Right cardiac atrium (tissue), 5 donors: Measurements from ENCODE around the gene SIRT7. TPM values are rescaled to one million over a fixed set of nuclear protein-coding genes. Genes with fewer than 3 reads are reported as not detected.

Experiments
- ATAC-seq, 2 donors: fragments of 200-7000 bp; cut with Tn5 transposase; one replicate each; pipeline versions ENCODE4 v1.8.0 to v1.9.1; 2020; ENCODE audit warnings: moderate library complexity in 2 of 2, mild to moderate bottlenecking in 1 of 2
- DNase-seq, 3 donors: peaks; one replicate each; pipeline ENCODE4 v3.0.0-alpha.2; 2020
- H3K27ac ChIP-seq: one replicate; pipeline ENCODE4 v1.5.1; 2013; ENCODE audit warnings: mild to moderate bottlenecking, low read length, control low read depth, moderate library complexity
- H3K27me3 ChIP-seq: one replicate; pipeline ENCODE4 v1.6.1; 2013; ENCODE audit not compliant: control insufficient read depth, insufficient read depth
- H3K4me1 ChIP-seq: one replicate; pipeline ENCODE4 v1.6.1; 2013; ENCODE audit warnings: low read length; ENCODE audit not compliant: control insufficient read depth, insufficient read depth
- H3K4me3 ChIP-seq: one replicate; pipeline ENCODE4 v1.5.1; 2013; ENCODE audit warnings: low read length, control low read depth
- H3K9me3 ChIP-seq: one replicate; pipeline ENCODE4 v1.6.1; 2013; ENCODE audit warnings: low read length; ENCODE audit not compliant: control insufficient read depth
- WGBS: extraction: QIAGEN DNeasy Blood & Tissue Kit; methylation state at CpG from one replicate; pipeline ENCODE4 v1.1.7; 2013; 5-methylcytosine and 5-hydroxymethylcytosine counted together
- intact Hi-C, 4 donors: fragments of 100-400 bp; cut with DNase I; formaldehyde crosslinking; loops; one replicate each; pipeline versions ENCODE4 v1.11.0 to v1.14.0; 2022 to 2023
- polyA plus RNA-seq: library from polyadenylated mRNA; stranded (reverse); fragments of 200-250 nt; gene quantifications from one replicate; pipeline ENCODE4 v1.2.3, GENCODE V29; 2013
- total RNA-seq, 4 donors: library from RNA; stranded (reverse); fragmentation: NEBNext Ultra II Directional; extraction: Animal tissue kit (Norgen Biotek cat#: 25700); gene quantifications; one replicate each; pipeline ENCODE4 v1.2.1, GENCODE V29; 2021
- donor health status: healthy with polysubstance abuse.
- donor health status: DM: no; HTN: yes; CAD: no.
- donor health status: DM: no; HTN: no; CAD: no.
- donor health status: DM: no; HTN: yes; CAD: no; lungs with severe emphysema.
- donor health status: DM: yes; HTN: yes; CAD: no.

SIRT7 gene
- total and polyA plus RNA-seq, 5 donors = 7.3 to 10.1 (median 8.3) TPM

DNA sequence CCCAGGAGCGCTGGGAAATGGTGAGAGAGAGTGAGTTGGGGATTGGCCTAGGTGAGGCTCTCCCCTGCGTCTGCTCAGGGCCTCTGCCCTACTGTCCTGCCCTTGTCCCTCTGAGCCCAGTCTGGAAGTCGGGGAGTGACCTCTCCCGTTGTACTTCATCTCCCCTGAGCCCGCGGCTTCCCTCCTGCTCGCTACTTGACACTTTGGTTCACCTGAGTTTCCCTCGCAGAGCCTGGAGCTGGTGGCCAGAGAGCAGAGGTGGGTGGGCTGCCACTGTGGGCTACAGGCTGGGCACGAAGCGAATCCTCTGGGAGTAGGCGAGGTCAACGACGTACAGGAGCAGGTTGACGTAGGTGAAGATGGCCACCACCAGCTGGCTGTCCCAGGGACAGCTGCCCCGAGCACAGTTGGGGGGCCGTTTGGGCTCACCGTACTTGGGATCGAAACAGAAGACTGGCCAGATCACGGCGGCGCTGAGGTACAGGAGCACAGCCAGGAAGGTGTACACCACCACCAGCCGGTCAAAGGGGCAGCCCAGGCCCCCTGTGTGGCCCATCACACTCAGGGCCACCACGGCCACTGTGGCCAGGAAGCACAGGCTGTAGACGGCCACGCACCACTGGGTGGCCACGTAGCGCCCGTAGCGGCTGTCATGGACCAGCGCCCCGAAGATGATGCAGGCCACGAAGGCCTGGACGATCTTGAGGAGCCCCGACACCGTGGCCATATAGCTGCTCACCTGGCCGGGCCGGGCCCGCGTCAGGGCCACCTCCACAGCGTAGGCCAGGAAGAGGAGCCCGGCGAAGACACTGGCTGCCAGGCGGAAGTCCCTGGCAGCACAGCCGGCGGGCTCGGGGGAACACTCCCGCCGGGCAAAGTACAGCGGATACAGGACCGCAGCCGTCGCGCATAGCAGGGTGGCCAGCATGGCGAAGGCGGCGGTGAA lies 22.8 kb upstream of the SIRT7 start:
- Histone ChIP-seq H3K4me1 (no peaks in the 10 kb centered on the region), H3K4me3 (no peak overlapping the region), H3K27me3 (no peaks in the 10 kb centered on the region), H3K27ac (no peak overlapping the region), H3K9me3 (no peaks in the 10 kb centered on the region)
- no peak for ATAC-seq
- intact Hi-C loops = no loop called here
- peak in 2 of 3 donors; percentile 49 to 68 for DNase-seq
- WGBS = 90% methylated on average over 56 of the region's 56 CpGs

DNA sequence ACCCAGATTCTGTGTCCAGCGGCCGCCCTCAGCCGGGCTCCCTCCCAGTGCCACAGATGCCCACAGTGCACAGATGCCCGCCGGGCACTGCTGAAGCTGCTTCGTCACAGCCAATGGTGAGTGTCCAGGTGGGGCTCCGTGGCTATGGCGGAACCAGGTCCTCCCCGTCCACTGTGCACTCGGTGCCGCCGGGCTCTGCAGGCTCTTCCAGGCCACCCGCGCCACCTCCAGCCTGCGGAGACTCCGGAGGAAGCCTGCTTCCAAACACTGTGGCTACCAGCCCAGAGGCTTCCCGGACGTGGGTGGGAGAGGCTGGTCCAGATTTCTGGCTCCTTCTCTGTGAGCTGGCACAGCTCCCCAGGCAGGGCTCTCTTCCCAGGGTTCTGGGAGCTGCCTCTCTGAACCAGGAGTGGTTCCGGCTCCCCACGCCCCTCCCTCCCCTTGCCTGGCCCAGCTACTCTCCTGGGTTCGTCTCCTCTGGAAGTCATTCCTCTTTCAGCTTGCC lies 22.0 kb upstream of the SIRT7 start:
- Histone ChIP-seq H3K27me3 (no peaks in the 10 kb centered on the region), H3K9me3 (no peaks in the 10 kb centered on the region), H3K27ac (no peak overlapping the region), H3K4me3 (no peak overlapping the region), H3K4me1 (no peaks in the 10 kb centered on the region)
- WGBS = 68% methylated on average over 21 of the region's 21 CpGs
- ATAC-seq = peak; percentile 34 to 73
- intact Hi-C loops = no loop called here
- DNase-seq = peak; percentile 87 to 95 (median 95)

DNA sequence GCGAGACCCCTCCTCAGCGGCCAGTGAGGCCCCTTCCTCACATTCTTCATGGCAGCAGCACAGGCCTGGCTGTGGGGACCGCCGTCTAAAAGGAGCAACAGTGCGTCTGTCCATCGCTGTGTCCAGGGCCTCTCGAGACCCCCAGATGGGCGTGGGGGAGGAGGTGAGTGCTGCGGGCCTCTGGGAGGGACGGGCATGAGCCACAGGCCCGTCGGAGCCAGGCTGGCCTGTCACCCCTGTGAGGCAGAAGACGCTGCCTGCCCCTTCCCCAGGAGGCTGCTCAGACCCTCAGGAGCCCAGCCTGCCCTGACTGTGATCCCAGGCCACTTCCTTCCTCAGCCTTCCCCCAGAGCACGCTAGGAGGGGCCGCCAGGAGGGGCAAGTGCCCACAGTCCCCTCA lies 21.2 kb upstream of the SIRT7 start:
- intact Hi-C loops = no loop called here
- Histone ChIP-seq H3K27ac (no peak overlapping the region), H3K4me3 (no peak overlapping the region), H3K9me3 (no peaks in the 10 kb centered on the region), H3K4me1 (no peaks in the 10 kb centered on the region), H3K27me3 (no peaks in the 10 kb centered on the region)
- DNase-seq (peak in 1 of 3 donors; percentile 62), ATAC-seq (no peak)
- 66% methylated on average over 15 of the region's 15 CpGs for WGBS

DNA sequence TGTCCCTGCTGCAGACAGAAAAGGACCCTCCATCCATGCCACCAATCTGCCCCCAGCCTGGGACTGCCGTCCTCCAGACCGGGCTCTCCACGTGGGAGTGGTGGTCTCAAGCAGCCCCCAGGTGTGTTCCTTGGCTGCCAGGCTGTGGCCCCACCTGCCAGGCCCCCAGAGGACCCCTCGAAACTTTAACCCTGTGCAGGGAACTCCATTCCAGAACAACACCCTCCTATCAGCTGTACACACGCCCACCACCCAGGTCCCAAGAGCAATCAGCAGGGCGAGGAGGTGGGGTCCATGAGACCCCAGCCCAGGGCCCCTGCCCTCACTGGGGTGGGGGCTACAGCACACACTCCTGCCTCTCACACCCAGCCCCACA lies 17.7 kb upstream of the SIRT7 start:
- ATAC-seq = no peak
- H3K4me1 ChIP-seq = no peaks in the 10 kb centered on the region
- 88% methylated on average over 6 of the region's 6 CpGs for WGBS

DNA sequence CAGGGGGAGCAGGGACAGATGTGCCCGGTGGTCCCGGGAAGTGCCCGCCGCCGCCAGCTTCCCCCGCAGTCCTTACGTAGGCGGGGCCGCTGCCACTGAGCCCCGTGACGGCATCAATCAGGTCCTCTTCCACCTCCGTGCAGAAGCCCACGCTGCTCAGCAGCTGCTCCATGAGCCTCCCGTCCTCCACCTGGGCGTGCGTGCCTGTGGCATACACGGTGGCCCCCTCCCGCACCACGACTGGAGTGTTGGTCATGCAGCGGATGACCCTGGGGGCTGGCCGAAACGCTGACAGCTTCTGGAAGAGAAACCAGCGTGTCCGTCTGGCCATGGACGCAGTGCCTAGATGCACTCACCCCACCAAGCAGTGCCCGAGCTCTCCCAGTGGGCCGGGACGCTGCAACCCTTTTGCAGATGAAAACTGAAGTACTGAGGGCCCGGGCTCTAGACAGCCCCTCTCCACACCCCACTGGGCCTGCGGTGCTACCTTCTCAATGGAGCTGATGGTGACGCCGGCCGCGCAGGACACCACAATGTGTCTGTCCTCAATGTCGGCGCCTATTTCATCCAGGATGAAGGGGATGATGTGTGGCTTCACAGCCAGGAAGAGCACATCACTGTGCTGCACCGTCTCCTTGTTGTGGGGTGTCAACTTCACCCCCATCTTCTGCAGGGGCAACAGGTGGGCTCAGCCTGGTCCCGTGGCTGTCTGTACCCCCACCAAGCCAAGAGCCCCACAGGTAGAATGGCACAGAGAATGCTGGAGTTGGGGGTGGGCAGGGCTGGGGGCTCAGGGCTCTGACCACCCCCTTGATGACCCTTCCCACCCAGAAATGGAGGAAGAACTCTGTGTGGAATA lies 17.1 kb upstream of the SIRT7 start:
- 92% methylated on average over 38 of the region's 38 CpGs for WGBS

More for the DNA sequence above, 17.7 kb upstream of the SIRT7 start:
- no peak for DNase-seq
- H3K4me3 ChIP-seq = no peak overlapping the region
- H3K9me3 ChIP-seq = no peaks in the 10 kb centered on the region
- no peaks in the 10 kb centered on the region for H3K27me3 ChIP-seq
- no peak overlapping the region for H3K27ac ChIP-seq
- intact Hi-C loops = no loop called here

DNA sequence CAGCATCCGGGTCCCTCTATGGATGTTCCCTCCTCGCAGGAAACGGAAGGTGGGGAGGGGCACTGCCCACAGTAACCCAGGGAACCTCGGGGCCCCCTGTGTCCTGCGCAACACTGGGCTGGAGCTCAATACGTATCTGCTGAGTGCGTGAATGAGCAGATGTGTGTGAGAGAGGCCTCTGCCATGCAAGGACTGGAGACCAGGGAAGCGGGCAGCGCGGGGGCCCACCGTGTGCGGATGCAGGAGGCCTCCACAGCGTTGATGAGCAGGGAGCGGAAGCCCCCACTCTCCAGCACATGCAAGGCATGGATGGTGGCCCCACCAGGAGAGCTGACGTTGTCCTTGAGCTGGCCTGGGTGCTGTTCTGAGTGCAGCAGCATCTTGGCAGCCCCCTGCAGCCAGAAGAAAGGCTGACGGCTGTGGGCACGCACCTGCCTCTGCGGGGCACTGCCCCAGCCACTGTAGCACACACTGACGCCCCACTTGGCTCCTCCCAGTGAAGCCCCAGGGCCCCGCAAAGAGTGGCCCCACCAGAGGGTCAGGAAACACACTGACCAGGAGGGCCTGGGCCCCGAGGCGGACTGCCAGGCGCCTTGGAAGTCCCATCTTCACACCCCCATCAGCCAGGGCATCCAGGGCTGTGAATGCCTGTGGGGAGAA lies 16.3 kb upstream of the SIRT7 start:
- Histone ChIP-seq H3K4me1 (no peaks in the 10 kb centered on the region), H3K27me3 (no peaks in the 10 kb centered on the region), H3K27ac (no peak overlapping the region), H3K9me3 (no peaks in the 10 kb centered on the region), H3K4me3 (no peak overlapping the region)
- intact Hi-C loops = no loop called here
- ATAC-seq (no peak), DNase-seq (peak in 1 of 3 donors; percentile 56)
- 86% methylated on average over 23 of the region's 23 CpGs for WGBS

More for the DNA sequence above, 17.1 kb upstream of the SIRT7 start:
- Histone ChIP-seq H3K9me3 (no peaks in the 10 kb centered on the region), H3K4me1 (no peaks in the 10 kb centered on the region), H3K4me3 (no peak overlapping the region), H3K27me3 (no peaks in the 10 kb centered on the region), H3K27ac (no peak overlapping the region)
- ATAC-seq (no peak), DNase-seq (no peak)
- intact Hi-C loops = no loop called here

DNA sequence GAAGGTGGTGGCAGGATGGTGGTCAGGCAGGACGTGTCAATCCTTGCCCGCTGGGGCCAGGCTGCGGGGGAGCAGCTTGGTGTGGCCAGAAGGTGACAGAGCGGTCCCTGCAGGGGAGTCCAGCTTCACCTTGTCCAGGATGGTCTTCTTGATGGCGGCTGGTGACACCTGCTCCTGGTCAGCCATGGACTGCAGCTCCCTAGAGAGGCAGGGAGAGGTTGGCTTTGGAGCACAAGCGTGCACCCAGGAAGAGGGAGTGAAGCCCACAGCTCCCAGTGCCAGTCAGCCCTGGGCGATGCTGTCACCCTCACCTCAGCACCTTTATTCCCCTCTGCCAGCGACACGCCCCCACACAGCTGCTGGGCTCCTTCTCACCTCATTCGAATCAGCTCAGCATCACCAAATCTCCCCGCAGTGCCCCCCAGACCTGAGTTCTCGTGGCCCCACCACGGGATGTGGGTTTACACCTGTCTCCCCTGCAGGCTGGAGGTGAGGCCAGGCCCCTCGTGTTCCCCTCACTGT lies 15.3 kb upstream of the SIRT7 start:
- no peaks in the 10 kb centered on the region for H3K27me3 ChIP-seq
- ATAC-seq (no peak), DNase-seq (peak in 2 of 3 donors; percentile 28 to 50)
- H3K4me1 ChIP-seq = no peaks in the 10 kb centered on the region
- no peak overlapping the region for H3K4me3 ChIP-seq
- H3K27ac ChIP-seq = no peak overlapping the region
- WGBS = 87% methylated on average over 14 of the region's 14 CpGs
- intact Hi-C loops = no loop called here
- no peaks in the 10 kb centered on the region for H3K9me3 ChIP-seq

DNA sequence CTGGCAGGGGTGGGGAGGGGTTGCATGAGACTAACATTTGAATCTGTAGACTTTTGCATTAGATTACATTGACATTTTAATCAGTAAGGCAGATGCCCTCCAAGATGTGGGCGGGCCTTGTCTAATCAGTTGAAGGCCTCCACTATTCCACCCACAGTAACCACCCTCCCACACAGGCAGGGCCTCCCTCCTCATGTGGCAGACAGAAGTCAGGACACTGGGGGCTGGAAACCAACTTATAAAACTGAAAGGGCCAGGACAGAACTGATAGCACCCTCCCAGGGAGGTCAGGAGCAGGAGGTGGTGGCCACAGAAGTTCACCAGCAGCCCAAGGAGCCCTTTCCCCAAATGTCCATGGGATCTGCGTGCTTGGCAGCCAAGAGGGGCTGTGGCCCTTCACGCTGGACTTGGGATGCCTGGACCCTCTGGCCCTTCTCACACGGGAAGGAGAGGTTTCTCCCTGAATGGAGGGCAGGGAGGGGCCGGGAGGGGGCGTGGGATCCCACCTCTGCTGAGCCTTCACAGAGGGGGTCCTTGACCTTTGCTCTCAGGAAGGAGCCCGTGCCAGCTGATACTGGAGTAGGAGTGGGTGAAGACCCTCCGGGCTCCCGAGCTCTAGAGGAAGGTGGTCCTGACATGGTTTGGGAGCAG lies 14.5 kb upstream of the SIRT7 start:
- Histone ChIP-seq H3K4me1 (no peaks in the 10 kb centered on the region), H3K4me3 (no peak overlapping the region), H3K9me3 (no peaks in the 10 kb centered on the region), H3K27me3 (no peaks in the 10 kb centered on the region), H3K27ac (no peak overlapping the region)
- ATAC-seq = no peak
- intact Hi-C loops = no loop called here
- WGBS = 80% methylated on average over 9 of the region's 9 CpGs
- DNase-seq = peak in 1 of 3 donors; percentile 47

DNA sequence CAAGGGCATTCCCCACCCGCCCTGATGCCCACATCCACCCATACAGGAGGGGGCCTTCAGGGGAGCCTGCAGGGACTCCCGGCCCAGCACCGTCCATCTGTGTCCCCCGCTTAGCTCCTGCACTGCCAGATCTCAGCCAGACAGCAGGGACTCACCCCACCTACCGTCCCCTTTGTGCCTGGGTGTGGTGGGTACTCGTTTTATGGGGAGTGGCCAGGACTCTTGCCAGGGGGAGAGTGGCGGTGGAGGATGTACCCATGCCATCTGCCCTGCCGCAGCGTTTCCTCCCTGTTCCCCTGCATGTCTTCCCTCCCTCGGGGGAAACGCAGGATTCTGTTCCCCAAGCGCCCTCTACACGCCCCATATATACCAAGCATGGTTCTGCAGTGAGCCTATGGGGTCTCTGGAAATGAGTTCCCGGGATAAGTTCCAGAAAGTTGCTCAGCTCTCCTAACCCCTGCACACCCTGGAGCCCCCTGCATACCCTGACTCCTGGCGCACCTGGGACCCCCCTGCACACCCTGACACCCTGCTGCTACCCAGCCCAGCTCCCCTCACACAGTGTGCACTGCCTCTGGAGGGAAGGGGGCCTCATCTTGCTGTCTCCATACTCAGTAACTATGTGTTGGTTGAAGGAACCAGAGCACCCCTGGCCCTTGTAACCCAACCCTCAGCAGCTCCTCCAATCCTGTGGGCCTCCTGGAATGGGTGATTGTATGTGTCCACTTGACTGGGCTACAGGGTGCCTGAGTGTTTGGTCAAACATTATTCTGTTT lies 13.8 kb upstream of the SIRT7 start:
- H3K27me3 ChIP-seq = no peaks in the 10 kb centered on the region
- intact Hi-C loops = no loop called here
- ATAC-seq (no peak), DNase-seq (peak in 1 of 3 donors; percentile 21)
- no peak overlapping the region for H3K27ac ChIP-seq
- no peaks in the 10 kb centered on the region for H3K4me1 ChIP-seq
- no peaks in the 10 kb centered on the region for H3K9me3 ChIP-seq
- 36% methylated on average over 15 of the region's 15 CpGs for WGBS
- no peak overlapping the region for H3K4me3 ChIP-seq
